Measurements from ENCODE around the gene C20orf144.
"Not testable (repeated sequence)": the region's sequence is repeated elsewhere in the genome, so short reads cannot be mapped to it uniquely, and the experiment has no call there.

Gene C20orf144

GRCh38 chr20:33644313-33645071, 17.6 kb upstream of the C20orf144 start:
- no peak overlapping the region for H3K27ac Mint-ChIP-seq (ENCODE audit: low read depth)
- H3K36me3 Mint-ChIP-seq (ENCODE audit: insufficient read depth), result peaks cover 31% of the 10 kb centered on the region

GRCh38 chr20:33645072-33645358, 17.1 kb upstream of the C20orf144 start:
- peaks cover 27% of the 10 kb centered on the region for H3K36me3 Mint-ChIP-seq (ENCODE audit: insufficient read depth)
- ATAC-seq (replicated peaks; ENCODE audit: extremely low read depth, poor library complexity, severe bottlenecking), result no peak

More at GRCh38 chr20:33644313-33645071, 17.6 kb upstream of the C20orf144 start:
- Mint-ChIP-seq H3K4me1 (peaks cover 15% of the 10 kb centered on the region), H3K27me3 (no peaks in the 10 kb centered on the region), H3K9me3 (no peaks in the 10 kb centered on the region), H3K4me3 (no peak overlapping the region)
- ATAC-seq (replicated peaks; ENCODE audit: extremely low read depth, poor library complexity, severe bottlenecking), result no peak
- DNase-seq (ENCODE audit: low spot score in 2 of 2), result no peak

GRCh38 chr20:33645396-33645795, 16.7 kb upstream of the C20orf144 start:
- Mint-ChIP-seq H3K4me1 (peaks cover 15% of the 10 kb centered on the region), H3K9me3 (no peaks in the 10 kb centered on the region), H3K36me3 (ENCODE audit: insufficient read depth) (peaks cover 25% of the 10 kb centered on the region), H3K27ac (ENCODE audit: low read depth) (no peak overlapping the region), H3K4me3 (no peak overlapping the region), H3K27me3 (no peaks in the 10 kb centered on the region)
- ATAC-seq (replicated peaks; ENCODE audit: extremely low read depth, poor library complexity, severe bottlenecking) (no peak), DNase-seq (ENCODE audit: low spot score in 2 of 2) (no peak)

More at GRCh38 chr20:33645072-33645358, 17.1 kb upstream of the C20orf144 start:
- H3K4me1 Mint-ChIP-seq, result peaks cover 15% of the 10 kb centered on the region
- no peaks in the 10 kb centered on the region for H3K9me3 Mint-ChIP-seq
- H3K4me3 Mint-ChIP-seq, result no peak overlapping the region
- no peaks in the 10 kb centered on the region for H3K27me3 Mint-ChIP-seq
- no peak overlapping the region for H3K27ac Mint-ChIP-seq (ENCODE audit: low read depth)
- no peak for DNase-seq (ENCODE audit: low spot score in 2 of 2)

- DNase-seq (ENCODE audit: low spot score in 2 of 2) (no peak), ATAC-seq (replicated peaks; ENCODE audit: extremely low read depth, poor library complexity, severe bottlenecking) (no peak)
- no peaks in the 10 kb centered on the region for H3K27me3 Mint-ChIP-seq
- H3K9me3 Mint-ChIP-seq, result no peaks in the 10 kb centered on the region
- H3K4me3 Mint-ChIP-seq, result no peak overlapping the region
- no peak overlapping the region for H3K27ac Mint-ChIP-seq (ENCODE audit: low read depth)
- peaks cover 22% of the 10 kb centered on the region for H3K36me3 Mint-ChIP-seq (ENCODE audit: insufficient read depth)
- H3K4me1 Mint-ChIP-seq, result peaks cover 15% of the 10 kb centered on the region
Observed at GRCh38 chr20:33646191-33646590, 15.9 kb upstream of the C20orf144 start.

- H3K9me3 Mint-ChIP-seq, result not testable (repeated sequence)
Observed at GRCh38 chr20:33646959-33647602, 15.0 kb upstream of the C20orf144 start.

GRCh38 chr20:33647603-33648395, 14.3 kb upstream of the C20orf144 start:
- Mint-ChIP-seq H3K4me1 (peaks cover 15% of the 10 kb centered on the region), H3K36me3 (ENCODE audit: insufficient read depth) (peaks cover 14% of the 10 kb centered on the region), H3K27me3 (no peaks in the 10 kb centered on the region), H3K27ac (ENCODE audit: low read depth) (peak overlapping the region; percentile 62), H3K9me3 (no peaks in the 10 kb centered on the region), H3K4me3 (peak overlapping the region; percentile 47)
- DNase-seq (ENCODE audit: low spot score in 2 of 2) (no peak), ATAC-seq (replicated peaks; ENCODE audit: extremely low read depth, poor library complexity, severe bottlenecking) (peak; percentile 86)

More at GRCh38 chr20:33646959-33647602, 15.0 kb upstream of the C20orf144 start:
- peaks cover 15% of the 10 kb centered on the region for H3K4me1 Mint-ChIP-seq
- peak overlapping the region; percentile 47 for H3K4me3 Mint-ChIP-seq
- peaks cover 18% of the 10 kb centered on the region for H3K36me3 Mint-ChIP-seq (ENCODE audit: insufficient read depth)
- not testable (repeated sequence) for ATAC-seq (replicated peaks; ENCODE audit: extremely low read depth, poor library complexity, severe bottlenecking); DNase-seq (ENCODE audit: low spot score in 2 of 2); H3K27me3 Mint-ChIP-seq
- H3K27ac Mint-ChIP-seq (ENCODE audit: low read depth), result peak overlapping the region; percentile 62

- Mint-ChIP-seq H3K4me3 (no peak overlapping the region), H3K4me1 (peaks cover 15% of the 10 kb centered on the region), H3K27me3 (no peaks in the 10 kb centered on the region), H3K9me3 (no peaks in the 10 kb centered on the region), H3K36me3 (ENCODE audit: insufficient read depth) (peaks cover 10% of the 10 kb centered on the region), H3K27ac (ENCODE audit: low read depth) (no peak overlapping the region)
- no peak for DNase-seq (ENCODE audit: low spot score in 2 of 2)
- ATAC-seq (replicated peaks; ENCODE audit: extremely low read depth, poor library complexity, severe bottlenecking), result no peak
Observed at GRCh38 chr20:33648396-33649004, 13.6 kb upstream of the C20orf144 start.

- H3K27ac Mint-ChIP-seq (ENCODE audit: low read depth), result no peak overlapping the region
- peaks cover 15% of the 10 kb centered on the region for H3K4me1 Mint-ChIP-seq
- ATAC-seq (replicated peaks; ENCODE audit: extremely low read depth, poor library complexity, severe bottlenecking) (no peak), DNase-seq (ENCODE audit: low spot score in 2 of 2) (no peak)
- H3K27me3 Mint-ChIP-seq, result no peaks in the 10 kb centered on the region
- H3K36me3 Mint-ChIP-seq (ENCODE audit: insufficient read depth), result peaks cover 10% of the 10 kb centered on the region
- no peak overlapping the region for H3K4me3 Mint-ChIP-seq
- H3K9me3 Mint-ChIP-seq, result no peaks in the 10 kb centered on the region
Observed at GRCh38 chr20:33649201-33649681, 12.9 kb upstream of the C20orf144 start.

- H3K36me3 Mint-ChIP-seq (ENCODE audit: insufficient read depth), result peaks cover 4% of the 10 kb centered on the region
- peaks cover 15% of the 10 kb centered on the region for H3K4me1 Mint-ChIP-seq
- DNase-seq (ENCODE audit: low spot score in 2 of 2), result no peak
- ATAC-seq (replicated peaks; ENCODE audit: extremely low read depth, poor library complexity, severe bottlenecking), result no peak
- no peak overlapping the region for H3K4me3 Mint-ChIP-seq
- H3K27me3 Mint-ChIP-seq, result no peaks in the 10 kb centered on the region
- H3K9me3 Mint-ChIP-seq, result no peaks in the 10 kb centered on the region
- no peak overlapping the region for H3K27ac Mint-ChIP-seq (ENCODE audit: low read depth)
Observed at GRCh38 chr20:33650111-33650752, 11.9 kb upstream of the C20orf144 start.

- Mint-ChIP-seq H3K36me3 (ENCODE audit: insufficient read depth) (peaks cover 2% of the 10 kb centered on the region), H3K27ac (ENCODE audit: low read depth) (no peak overlapping the region), H3K27me3 (no peaks in the 10 kb centered on the region), H3K4me3 (no peak overlapping the region), H3K9me3 (no peaks in the 10 kb centered on the region), H3K4me1 (peaks cover 15% of the 10 kb centered on the region)
- no peak for ATAC-seq (replicated peaks; ENCODE audit: extremely low read depth, poor library complexity, severe bottlenecking)
- no peak for DNase-seq (ENCODE audit: low spot score in 2 of 2)
Observed at GRCh38 chr20:33650753-33651561, 11.2 kb upstream of the C20orf144 start.

- no peaks in the 10 kb centered on the region for H3K27me3 Mint-ChIP-seq
- ATAC-seq (replicated peaks; ENCODE audit: extremely low read depth, poor library complexity, severe bottlenecking) (no peak), DNase-seq (ENCODE audit: low spot score in 2 of 2) (no peak)
- H3K27ac Mint-ChIP-seq (ENCODE audit: low read depth), result no peak overlapping the region
- H3K9me3 Mint-ChIP-seq, result no peaks in the 10 kb centered on the region
- H3K4me1 Mint-ChIP-seq, result peaks cover 15% of the 10 kb centered on the region
- H3K36me3 Mint-ChIP-seq (ENCODE audit: insufficient read depth), result peaks cover 2% of the 10 kb centered on the region
- no peak overlapping the region for H3K4me3 Mint-ChIP-seq
Observed at GRCh38 chr20:33651562-33652048, 10.5 kb upstream of the C20orf144 start.

Measured in central memory CD8-positive, alpha-beta T cell (primary cell).